Choroid plexus epithelial cell (primary cell): ENCODE results near the gene PADI4.

ENCODE experiments used
- DNase-seq: peaks from one replicate; pipeline ENCODE4 v3.0.0-alpha.2; 2010; ENCODE audit warnings: low read depth
- H3K4me3 ChIP-seq: 2 replicates; pipeline ENCODE4 v1.5.1; 2011; ENCODE audit warnings: low read depth, mild to moderate bottlenecking, control low read depth, low read length, moderate library complexity
- CTCF ChIP-seq: conservative IDR thresholded peaks from 2 replicates; pipeline ENCODE4 v1.5.1; 2011; ENCODE audit warnings: low read depth, mild to moderate bottlenecking, control low read depth, inconsistent platforms, low read length, moderate library complexity

PADI4 gene

DNA sequence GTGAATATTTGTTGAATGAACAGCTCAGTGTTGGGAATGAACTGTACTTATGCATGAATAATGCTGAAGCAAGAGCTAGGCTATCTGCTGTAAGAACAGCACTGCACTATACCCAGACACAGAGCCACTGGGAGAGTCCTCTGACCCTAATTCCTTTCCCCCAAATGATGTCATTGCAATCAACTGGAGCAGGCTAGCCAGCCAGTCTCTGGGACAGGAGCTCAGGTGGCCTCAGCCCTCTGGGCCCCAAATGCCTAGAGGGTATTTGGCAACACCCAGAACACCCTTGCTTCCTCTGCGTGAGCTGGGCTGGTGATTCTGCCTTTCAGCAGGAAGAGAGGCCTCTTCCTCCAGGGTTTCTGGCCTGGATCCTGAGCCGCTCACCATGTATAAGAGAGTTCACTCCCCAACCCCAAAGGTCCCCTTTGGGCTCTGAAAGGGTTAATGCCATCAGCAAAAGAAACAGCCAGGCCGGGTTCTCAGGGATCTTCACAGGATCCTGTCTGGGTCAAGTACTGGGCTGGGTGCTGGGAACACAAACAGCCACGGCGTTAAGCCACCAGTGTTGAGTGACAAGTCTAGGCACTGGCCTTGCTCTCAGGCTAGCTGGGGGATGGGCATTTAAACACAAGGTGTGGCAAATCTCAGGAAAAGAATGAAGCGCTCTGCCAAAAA, 3.7 kb upstream of the PADI4 start:
- no peak for DNase-seq
- H3K4me3 ChIP-seq = no peak overlapping the region
- no peak for TF ChIP-seq CTCF

GRCh38 chr1:17304826-17305175, 3.2 kb upstream of the PADI4 start:
- DNase-seq = no peak
- TF ChIP-seq CTCF = no peak
- H3K4me3 ChIP-seq = no peak overlapping the region

DNA sequence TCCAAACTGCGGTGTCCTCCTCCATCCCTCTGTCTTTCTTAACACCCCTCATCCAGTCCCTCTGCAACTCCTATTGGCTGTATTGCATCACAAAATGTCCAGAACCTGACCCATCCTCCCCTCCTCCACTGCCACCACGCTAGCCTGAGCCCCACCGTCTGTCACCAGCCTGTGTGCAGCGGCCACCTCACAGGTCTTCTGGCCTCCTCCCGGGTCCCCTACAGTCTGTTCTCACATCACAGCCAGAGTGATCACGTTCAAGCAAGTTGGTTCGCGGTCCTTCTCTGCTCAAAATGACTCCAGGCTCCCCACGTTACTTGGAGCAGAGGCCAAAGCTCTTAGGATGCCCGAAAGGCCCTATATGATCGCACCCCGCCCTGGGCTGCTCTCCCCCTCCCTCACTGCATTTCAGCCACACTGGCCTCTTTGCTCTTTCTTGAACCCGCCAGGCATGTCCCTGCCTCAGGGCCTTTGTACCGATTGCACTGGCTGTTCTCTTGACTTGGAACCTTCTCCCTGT, 2.4 kb upstream of the PADI4 start:
- TF ChIP-seq CTCF = no peak
- H3K4me3 ChIP-seq = no peak overlapping the region
- no peak for DNase-seq

DNA sequence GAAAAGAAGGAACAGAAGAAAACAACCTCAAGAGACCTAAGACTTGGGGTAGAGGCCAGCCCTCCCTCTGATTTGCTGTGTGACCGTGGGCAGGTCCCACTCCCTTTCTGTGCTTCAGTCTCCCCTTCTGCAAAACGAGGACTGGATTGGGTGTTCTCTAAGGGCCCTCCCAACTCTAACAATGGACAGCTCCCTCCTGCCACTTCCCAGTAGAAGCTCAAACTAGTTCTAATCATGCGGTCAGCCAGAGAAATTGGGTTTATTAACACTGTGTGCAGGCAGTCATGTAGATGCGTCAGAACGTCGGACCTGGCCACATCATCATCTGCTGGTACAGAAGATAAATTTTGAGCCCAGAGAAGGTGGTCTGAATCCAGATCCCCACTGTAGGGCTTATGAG, 1.6 kb upstream of the PADI4 start:
- no peak for TF ChIP-seq CTCF
- H3K4me3 ChIP-seq = no peak overlapping the region
- DNase-seq = no peak

DNA sequence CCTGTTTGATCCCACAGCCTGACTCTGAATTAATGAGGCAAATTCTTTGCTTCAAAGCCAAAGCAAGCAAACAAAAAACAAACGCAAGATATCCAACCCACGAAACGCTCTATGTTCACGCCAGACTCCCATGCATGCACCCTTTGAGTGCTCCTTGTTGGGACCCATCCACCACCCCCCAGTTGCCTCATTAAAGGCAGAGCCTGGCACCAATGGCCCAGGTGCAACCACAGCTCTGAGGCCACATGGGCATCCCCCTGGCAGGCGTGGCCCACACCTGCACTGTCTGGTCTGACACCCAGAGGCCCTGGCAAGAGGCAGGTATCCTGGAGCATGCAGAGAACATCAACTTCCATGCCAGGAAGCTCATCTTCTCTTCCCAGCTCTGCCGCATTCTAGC, 1.1 kb upstream of the PADI4 start:
- TF ChIP-seq CTCF = no peak
- H3K4me3 ChIP-seq = no peak overlapping the region
- DNase-seq = no peak

DNA sequence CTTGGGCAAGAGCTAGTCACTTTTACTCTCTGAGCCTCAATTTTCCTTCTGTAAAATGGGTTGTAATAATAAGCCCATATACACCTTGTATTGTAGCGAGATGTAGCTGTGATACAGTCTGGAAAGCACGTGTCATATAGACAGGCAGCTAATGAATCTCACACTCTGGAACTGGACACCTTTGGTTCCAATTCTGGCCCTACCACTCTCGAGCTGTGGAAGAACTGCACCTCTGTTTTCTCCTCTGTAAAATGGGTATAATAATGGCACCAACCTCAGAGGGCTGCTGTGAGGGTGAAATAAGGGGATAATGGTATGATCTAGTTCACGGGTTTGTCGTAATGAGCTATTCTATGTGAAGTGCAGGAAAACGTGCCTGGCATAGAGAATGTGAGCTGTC, 668 bp upstream of the PADI4 start:
- H3K4me3 ChIP-seq = no peak overlapping the region
- TF ChIP-seq CTCF = no peak
- DNase-seq = no peak

DNA sequence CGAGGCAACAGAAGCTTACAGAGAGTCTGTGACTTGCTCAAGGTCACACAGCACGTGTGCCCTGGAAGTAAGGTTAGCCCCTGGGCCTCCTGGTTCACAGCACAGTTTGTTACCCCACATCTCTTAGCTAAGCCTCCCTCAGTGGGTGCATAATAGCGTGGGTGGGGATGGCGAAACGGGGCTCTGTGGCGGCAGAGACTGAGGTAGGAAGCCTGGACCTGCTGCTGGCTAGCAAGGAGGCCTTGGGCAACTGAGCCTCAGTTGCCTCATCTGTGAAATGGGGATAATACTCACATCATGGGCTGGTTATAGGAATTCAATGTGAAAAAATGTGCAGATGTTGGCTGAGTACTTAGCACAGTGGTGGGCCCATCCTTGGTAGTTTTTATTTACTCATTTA, 596 bp downstream of the PADI4 start:
- no peak for DNase-seq
- no peak for TF ChIP-seq CTCF
- no peak overlapping the region for H3K4me3 ChIP-seq
